Activated naive CD8-positive, alpha-beta T cell treated with anti-CD3 and anti-CD28 coated beads, Interleukin-2, amount 50 U/mL, for 24 hours (primary cell): Measurements from ENCODE around the gene ZNF330.

Source experiments
- ATAC-seq: fragments of 150-1000 bp; cut with Tn5 transposase; one replicate; pipeline ENCODE4 v1.10.0; 2021
- DNase-seq: peaks from one replicate; pipeline ENCODE4 v3.0.0; 2021
- H3K27ac Mint-ChIP-seq: one replicate; pipeline ENCODE4 v1.8.0; 2021; ENCODE audit warnings: mild to moderate bottlenecking, mixed read lengths
- H3K27me3 Mint-ChIP-seq: one replicate; pipeline ENCODE4 v1.8.0; 2021; ENCODE audit warnings: mixed read lengths
- H3K36me3 Mint-ChIP-seq: one replicate; pipeline ENCODE4 v1.8.0; 2021; ENCODE audit warnings: low read depth, mixed read lengths
- H3K4me1 Mint-ChIP-seq: one replicate; pipeline ENCODE4 v1.8.0; 2021; ENCODE audit warnings: mixed read lengths
- H3K4me3 Mint-ChIP-seq: one replicate; pipeline ENCODE4 v1.8.0; 2021; ENCODE audit warnings: mild to moderate bottlenecking, moderate library complexity, mixed read lengths
- H3K9me3 Mint-ChIP-seq: one replicate; pipeline ENCODE4 v1.8.0; 2021; ENCODE audit warnings: mixed read lengths

The ZNF330 gene

GRCh38 chr4:141248029-141248428 lies 27.3 kb downstream of the ZNF330 start:
- Mint-ChIP-seq H3K9me3 (no peaks in the 10 kb centered on the region), H3K4me1 (peaks cover 6% of the 10 kb centered on the region), H3K27me3 (peaks cover 5% of the 10 kb centered on the region), H3K4me3 (no peak overlapping the region), H3K27ac (no peak overlapping the region), H3K36me3 (no peaks in the 10 kb centered on the region)
- no peak for ATAC-seq
- DNase-seq: no peak

GRCh38 chr4:141248486-141248885 lies 27.8 kb downstream of the ZNF330 start:
- DNase-seq (no peak), ATAC-seq (no peak)
- Mint-ChIP-seq H3K4me1 (peaks cover 6% of the 10 kb centered on the region), H3K9me3 (no peaks in the 10 kb centered on the region), H3K27me3 (peaks cover 5% of the 10 kb centered on the region), H3K36me3 (no peaks in the 10 kb centered on the region), H3K4me3 (no peak overlapping the region), H3K27ac (no peak overlapping the region)

- H3K4me1 Mint-ChIP-seq: no peaks in the 10 kb centered on the region
- no peaks in the 10 kb centered on the region for H3K9me3 Mint-ChIP-seq
- no peak for ATAC-seq
Observed at GRCh38 chr4:141254326-141254725, 33.6 kb downstream of the ZNF330 start.

GRCh38 chr4:141255016-141255415 lies 34.3 kb downstream of the ZNF330 start:
- no peak for ATAC-seq
- H3K9me3 Mint-ChIP-seq: no peaks in the 10 kb centered on the region

More at GRCh38 chr4:141254326-141254725, 33.6 kb downstream of the ZNF330 start:
- Mint-ChIP-seq H3K36me3 (no peaks in the 10 kb centered on the region), H3K4me3 (no peak overlapping the region), H3K27ac (no peak overlapping the region), H3K27me3 (peaks cover 3% of the 10 kb centered on the region)
- DNase-seq: no peak

GRCh38 chr4:141258558-141258957 lies 37.9 kb downstream of the ZNF330 start:
- ATAC-seq: no peak
- Mint-ChIP-seq H3K4me1 (no peaks in the 10 kb centered on the region), H3K9me3 (no peaks in the 10 kb centered on the region), H3K27me3 (peaks cover 8% of the 10 kb centered on the region), H3K27ac (no peak overlapping the region), H3K36me3 (no peaks in the 10 kb centered on the region), H3K4me3 (no peak overlapping the region)
- no peak for DNase-seq

More at GRCh38 chr4:141255016-141255415, 34.3 kb downstream of the ZNF330 start:
- DNase-seq: no peak
- H3K27ac Mint-ChIP-seq: no peak overlapping the region
- H3K4me1 Mint-ChIP-seq: no peaks in the 10 kb centered on the region
- no peak overlapping the region for H3K4me3 Mint-ChIP-seq
- H3K36me3 Mint-ChIP-seq: no peaks in the 10 kb centered on the region
- H3K27me3 Mint-ChIP-seq: peaks cover 3% of the 10 kb centered on the region

GRCh38 chr4:141275834-141276233 lies 55.1 kb downstream of the ZNF330 start:
- H3K27ac Mint-ChIP-seq: no peak overlapping the region
- no peaks in the 10 kb centered on the region for H3K4me1 Mint-ChIP-seq
- no peaks in the 10 kb centered on the region for H3K36me3 Mint-ChIP-seq
- no peak overlapping the region for H3K4me3 Mint-ChIP-seq
- ATAC-seq (no peak), DNase-seq (no peak)
- peaks cover 1% of the 10 kb centered on the region for H3K27me3 Mint-ChIP-seq
- H3K9me3 Mint-ChIP-seq: peaks cover 3% of the 10 kb centered on the region

GRCh38 chr4:141283152-141283551 lies 62.5 kb downstream of the ZNF330 start:
- Mint-ChIP-seq H3K27me3 (no peaks in the 10 kb centered on the region), H3K36me3 (no peaks in the 10 kb centered on the region), H3K9me3 (no peaks in the 10 kb centered on the region), H3K27ac (no peak overlapping the region), H3K4me1 (no peaks in the 10 kb centered on the region), H3K4me3 (no peak overlapping the region)
- ATAC-seq (no peak), DNase-seq (no peak)

- Mint-ChIP-seq H3K36me3 (no peaks in the 10 kb centered on the region), H3K4me3 (no peak overlapping the region), H3K27me3 (no peaks in the 10 kb centered on the region), H3K4me1 (no peaks in the 10 kb centered on the region), H3K9me3 (no peaks in the 10 kb centered on the region), H3K27ac (no peak overlapping the region)
- ATAC-seq: no peak
- DNase-seq: no peak
Observed at GRCh38 chr4:141283563-141283962, 62.9 kb downstream of the ZNF330 start.
